ENCODE data around the gene CBY2.
"Not testable (repeated sequence)": the region's sequence is repeated elsewhere in the genome, so short reads cannot be mapped to it uniquely, and the experiment has no call there.

The CBY2 gene

GRCh38 chr13:45702088-45702487 lies at the start of gene CBY2:
Gene CBY2, plus strand, starts transcription at chr13:45702320. Its CDS starts 71 bp downstream, at chr13:45702391.
- Mint-ChIP-seq H3K27ac (peak within 1 kb of the TSS; percentile 60), H3K27me3 (peaks cover 12% of the 10 kb centered on the region), H3K36me3 (ENCODE audit: low read depth) (no peaks in the 10 kb centered on the region), H3K4me1 (ENCODE audit: low read depth) (peaks cover 24% of the 10 kb centered on the region), H3K4me3 (no peak within 1 kb of the TSS), H3K9me3 (no peaks in the 10 kb centered on the region)
- DNase-seq = no peak

GRCh38 chr13:45654633-45655349 lies 47.3 kb upstream of the CBY2 start:
- Mint-ChIP-seq H3K4me3 (no peak overlapping the region), H3K36me3 (ENCODE audit: low read depth) (no peaks in the 10 kb centered on the region), H3K27ac (no peak overlapping the region), H3K4me1 (ENCODE audit: low read depth) (peaks cover 2% of the 10 kb centered on the region), H3K27me3 (no peaks in the 10 kb centered on the region), H3K9me3 (no peaks in the 10 kb centered on the region)
- DNase-seq = no peak

GRCh38 chr13:45658586-45659235 lies 43.4 kb upstream of the CBY2 start:
- DNase-seq = no peak
- Mint-ChIP-seq H3K9me3 (peaks cover 2% of the 10 kb centered on the region), H3K4me3 (no peak overlapping the region), H3K27ac (no peak overlapping the region), H3K36me3 (ENCODE audit: low read depth) (no peaks in the 10 kb centered on the region), H3K27me3 (no peaks in the 10 kb centered on the region), H3K4me1 (ENCODE audit: low read depth) (peaks cover 5% of the 10 kb centered on the region)

GRCh38 chr13:45659536-45659935 lies 42.6 kb upstream of the CBY2 start:
- Mint-ChIP-seq H3K9me3 (peaks cover 2% of the 10 kb centered on the region), H3K36me3 (ENCODE audit: low read depth) (no peaks in the 10 kb centered on the region), H3K4me3 (no peak overlapping the region), H3K27ac (no peak overlapping the region), H3K27me3 (no peaks in the 10 kb centered on the region), H3K4me1 (ENCODE audit: low read depth) (peaks cover 5% of the 10 kb centered on the region)
- no peak for DNase-seq

GRCh38 chr13:45660458-45660857 lies 41.7 kb upstream of the CBY2 start:
- H3K4me1 Mint-ChIP-seq (ENCODE audit: low read depth); H3K36me3 Mint-ChIP-seq (ENCODE audit: low read depth); H3K9me3 Mint-ChIP-seq; DNase-seq; H3K27me3 Mint-ChIP-seq; H3K4me3 Mint-ChIP-seq; H3K27ac Mint-ChIP-seq: not testable (repeated sequence)

- no peak for DNase-seq
- Mint-ChIP-seq H3K27me3 (no peaks in the 10 kb centered on the region), H3K36me3 (ENCODE audit: low read depth) (no peaks in the 10 kb centered on the region), H3K4me1 (ENCODE audit: low read depth) (peaks cover 5% of the 10 kb centered on the region), H3K9me3 (peaks cover 2% of the 10 kb centered on the region), H3K27ac (no peak overlapping the region), H3K4me3 (no peak overlapping the region)
These were observed 40.0 kb upstream of the CBY2 start for GRCh38 chr13:45662162-45662561.

GRCh38 chr13:45662903-45663302 lies 39.2 kb upstream of the CBY2 start:
- not testable (repeated sequence) for H3K4me1 Mint-ChIP-seq (ENCODE audit: low read depth)

GRCh38 chr13:45669626-45670025 lies 32.5 kb upstream of the CBY2 start:
- H3K27ac Mint-ChIP-seq; H3K4me1 Mint-ChIP-seq (ENCODE audit: low read depth); H3K27me3 Mint-ChIP-seq; H3K4me3 Mint-ChIP-seq; DNase-seq; H3K9me3 Mint-ChIP-seq; H3K36me3 Mint-ChIP-seq (ENCODE audit: low read depth): not testable (repeated sequence)

More at GRCh38 chr13:45662903-45663302, 39.2 kb upstream of the CBY2 start:
- H3K27ac Mint-ChIP-seq; DNase-seq; H3K4me3 Mint-ChIP-seq; H3K27me3 Mint-ChIP-seq; H3K36me3 Mint-ChIP-seq (ENCODE audit: low read depth); H3K9me3 Mint-ChIP-seq: not testable (repeated sequence)

GRCh38 chr13:45670189-45670885 lies 31.8 kb upstream of the CBY2 start:
- Mint-ChIP-seq H3K4me3 (no peak overlapping the region), H3K27ac (no peak overlapping the region), H3K4me1 (ENCODE audit: low read depth) (peaks cover 4% of the 10 kb centered on the region), H3K27me3 (peaks cover 6% of the 10 kb centered on the region), H3K9me3 (no peaks in the 10 kb centered on the region), H3K36me3 (ENCODE audit: low read depth) (no peaks in the 10 kb centered on the region)
- DNase-seq = no peak

- Mint-ChIP-seq H3K9me3 (no peaks in the 10 kb centered on the region), H3K4me3 (no peak overlapping the region), H3K27me3 (peaks cover 12% of the 10 kb centered on the region), H3K36me3 (ENCODE audit: low read depth) (no peaks in the 10 kb centered on the region), H3K27ac (no peak overlapping the region), H3K4me1 (ENCODE audit: low read depth) (peaks cover 4% of the 10 kb centered on the region)
- no peak for DNase-seq
These were observed 27.2 kb upstream of the CBY2 start for GRCh38 chr13:45674908-45675307.

GRCh38 chr13:45678282-45678681 lies 23.8 kb upstream of the CBY2 start:
- Mint-ChIP-seq H3K36me3 (ENCODE audit: low read depth) (no peaks in the 10 kb centered on the region), H3K9me3 (no peaks in the 10 kb centered on the region)
- no peak for DNase-seq

GRCh38 chr13:45681113-45681512 lies 21.0 kb upstream of the CBY2 start:
- no peak for DNase-seq
- Mint-ChIP-seq H3K27ac (no peak overlapping the region), H3K4me3 (no peak overlapping the region), H3K27me3 (peaks cover 8% of the 10 kb centered on the region), H3K9me3 (no peaks in the 10 kb centered on the region), H3K36me3 (ENCODE audit: low read depth) (no peaks in the 10 kb centered on the region), H3K4me1 (ENCODE audit: low read depth) (no peaks in the 10 kb centered on the region)

More at GRCh38 chr13:45678282-45678681, 23.8 kb upstream of the CBY2 start:
- Mint-ChIP-seq H3K4me3 (no peak overlapping the region), H3K27ac (no peak overlapping the region), H3K4me1 (ENCODE audit: low read depth) (no peaks in the 10 kb centered on the region), H3K27me3 (peaks cover 8% of the 10 kb centered on the region)

GRCh38 chr13:45682494-45683008 lies 19.6 kb upstream of the CBY2 start:
- H3K27me3 Mint-ChIP-seq = peaks cover 8% of the 10 kb centered on the region
- no peak overlapping the region for H3K27ac Mint-ChIP-seq
- no peaks in the 10 kb centered on the region for H3K9me3 Mint-ChIP-seq
- no peaks in the 10 kb centered on the region for H3K36me3 Mint-ChIP-seq (ENCODE audit: low read depth)
- no peaks in the 10 kb centered on the region for H3K4me1 Mint-ChIP-seq (ENCODE audit: low read depth)
- no peak for DNase-seq
- no peak overlapping the region for H3K4me3 Mint-ChIP-seq

GRCh38 chr13:45683701-45684100 lies 18.4 kb upstream of the CBY2 start:
- Mint-ChIP-seq H3K36me3 (ENCODE audit: low read depth) (no peaks in the 10 kb centered on the region), H3K27me3 (peaks cover 4% of the 10 kb centered on the region), H3K27ac (no peak overlapping the region), H3K9me3 (no peaks in the 10 kb centered on the region), H3K4me3 (no peak overlapping the region), H3K4me1 (ENCODE audit: low read depth) (no peaks in the 10 kb centered on the region)
- no peak for DNase-seq

GRCh38 chr13:45688577-45688976 lies 13.5 kb upstream of the CBY2 start:
- no peak overlapping the region for H3K4me3 Mint-ChIP-seq
- H3K27me3 Mint-ChIP-seq = peaks cover 15% of the 10 kb centered on the region
- no peak for DNase-seq
- no peaks in the 10 kb centered on the region for H3K4me1 Mint-ChIP-seq (ENCODE audit: low read depth)
- H3K36me3 Mint-ChIP-seq (ENCODE audit: low read depth) = no peaks in the 10 kb centered on the region
- no peak overlapping the region for H3K27ac Mint-ChIP-seq
- no peaks in the 10 kb centered on the region for H3K9me3 Mint-ChIP-seq

Measured in activated T-cell treated with anti-CD3 and anti-CD28 coated beads, Interleukin-2, amount 50 U/mL, for 24 hours (primary cell).